ENCODE data around the gene CRYBA4.

Gene CRYBA4

GRCh38 chr22:26663374-26663923 lies 41.7 kb downstream of the CRYBA4 start:
- no peak for FAIRE-seq

DNA sequence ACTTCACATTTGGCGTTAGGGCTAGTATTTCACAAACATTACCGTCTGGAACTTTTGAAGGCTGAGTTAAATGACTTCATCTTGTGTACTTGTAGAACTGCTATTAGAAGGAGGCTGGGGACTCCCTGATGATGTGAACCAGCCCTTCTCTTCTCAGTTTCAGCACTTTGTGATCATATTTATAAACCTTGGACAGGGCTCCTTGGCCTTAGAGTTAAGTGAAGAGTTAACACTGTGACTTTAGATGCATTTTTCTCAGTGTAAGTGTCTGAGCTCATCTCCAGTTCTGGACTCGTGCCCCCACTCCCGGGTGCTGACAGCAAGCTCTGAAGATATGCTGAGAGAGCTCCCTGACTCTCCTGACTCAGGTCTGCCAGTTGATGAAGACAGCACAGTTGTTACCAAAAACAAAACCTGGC lies 44.1 kb downstream of the CRYBA4 start:
- FAIRE-seq = no peak

DNA sequence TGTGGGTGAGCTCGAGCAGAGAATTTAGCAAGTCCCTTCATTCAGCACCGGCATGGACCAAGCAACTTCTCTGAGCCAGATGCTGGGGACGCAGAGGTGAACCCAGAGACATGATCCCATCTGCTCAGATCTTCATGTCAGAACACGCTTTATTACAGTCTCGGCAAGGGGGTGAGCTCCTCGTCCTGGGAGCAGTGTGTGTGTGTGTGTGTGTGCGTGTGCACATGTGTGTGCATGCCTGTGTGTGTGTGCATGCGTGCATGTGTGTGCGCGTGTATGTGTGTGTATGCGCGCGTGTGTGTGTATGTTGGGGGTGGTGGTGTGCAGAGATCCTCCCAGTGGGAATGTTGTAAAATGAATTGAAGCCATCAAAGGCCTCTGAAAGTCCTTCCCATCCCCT lies 45.4 kb downstream of the CRYBA4 start:
- no peak for FAIRE-seq

- no peak for FAIRE-seq
These were observed 47.3 kb downstream of the CRYBA4 start for GRCh38 chr22:26669060-26669481.

DNA sequence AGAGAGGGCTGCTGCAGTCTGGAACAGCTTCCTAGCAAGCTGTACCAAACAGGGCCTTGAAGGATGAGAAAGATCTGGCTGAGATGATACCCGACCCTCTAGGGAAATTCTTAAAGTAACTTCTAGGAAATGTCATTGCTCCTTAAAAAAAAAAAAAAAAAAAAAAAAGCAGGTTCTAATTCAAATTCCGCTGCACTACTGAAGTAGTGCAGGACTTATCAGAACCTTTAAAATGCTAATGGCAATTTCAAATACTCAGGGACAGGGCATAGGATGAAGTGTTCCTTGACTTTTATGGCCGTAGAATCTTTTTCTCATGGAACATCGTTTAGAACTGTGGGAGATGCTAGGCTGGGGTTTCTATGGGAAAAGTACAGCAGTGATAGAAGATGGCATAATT lies 48.7 kb downstream of the CRYBA4 start:
- no peak for FAIRE-seq

DNA sequence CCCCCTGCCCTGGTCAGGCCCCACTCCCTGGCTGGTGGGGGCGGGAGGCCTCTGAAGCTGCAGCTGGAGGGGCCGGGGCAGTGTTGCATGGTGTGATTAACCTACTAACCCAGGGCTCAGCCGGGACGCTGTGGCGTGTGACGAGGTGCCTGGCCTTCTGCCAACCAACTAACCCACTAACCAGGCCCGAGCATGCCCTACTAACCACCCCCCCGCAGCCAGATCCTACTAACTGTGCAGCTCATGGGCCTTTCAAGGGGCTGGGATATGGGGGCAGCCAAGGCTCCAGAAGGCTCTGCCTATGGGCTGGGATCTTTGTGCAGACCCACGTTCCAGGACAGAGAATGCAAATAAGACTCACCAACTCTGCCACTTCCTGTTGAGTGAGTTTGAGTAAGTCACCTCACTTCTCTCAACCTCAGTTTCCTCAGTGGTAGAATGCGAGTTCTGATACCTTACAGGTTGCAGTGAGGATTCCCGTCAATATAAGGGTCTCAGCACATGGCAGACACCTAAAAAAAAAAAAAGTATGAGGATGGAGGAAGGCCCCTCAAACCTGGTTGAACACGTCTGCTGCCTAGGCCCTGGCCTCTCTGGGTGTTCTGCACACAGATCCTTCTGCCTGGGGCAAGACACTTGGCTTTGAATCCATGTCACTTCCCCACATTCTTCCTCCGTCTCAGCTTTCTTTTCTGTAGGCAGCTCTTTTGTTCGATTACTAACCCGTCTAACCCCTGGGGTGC lies 49.7 kb downstream of the CRYBA4 start:
- FAIRE-seq = no peak

DNA sequence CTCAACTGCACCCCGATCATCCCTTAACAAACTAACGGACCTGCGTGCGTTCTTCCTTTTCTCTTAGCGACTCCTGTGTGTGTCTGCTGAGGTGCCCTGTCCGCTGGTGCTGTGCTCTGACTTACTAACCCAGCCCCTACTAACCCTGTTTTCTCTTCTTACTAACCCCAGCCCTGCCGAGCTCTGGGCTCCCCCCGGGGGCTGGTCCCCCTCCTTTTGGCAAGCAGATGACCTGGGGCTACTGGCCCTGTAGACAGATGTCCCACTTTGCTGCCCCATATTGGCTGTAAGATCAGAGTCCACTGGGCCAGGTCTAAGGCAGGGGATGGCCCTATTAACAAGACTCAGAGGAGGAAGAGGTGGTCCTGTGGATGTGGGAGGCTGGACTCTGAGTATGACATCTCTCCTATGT lies 50.3 kb downstream of the CRYBA4 start:
- no peak for FAIRE-seq

DNA sequence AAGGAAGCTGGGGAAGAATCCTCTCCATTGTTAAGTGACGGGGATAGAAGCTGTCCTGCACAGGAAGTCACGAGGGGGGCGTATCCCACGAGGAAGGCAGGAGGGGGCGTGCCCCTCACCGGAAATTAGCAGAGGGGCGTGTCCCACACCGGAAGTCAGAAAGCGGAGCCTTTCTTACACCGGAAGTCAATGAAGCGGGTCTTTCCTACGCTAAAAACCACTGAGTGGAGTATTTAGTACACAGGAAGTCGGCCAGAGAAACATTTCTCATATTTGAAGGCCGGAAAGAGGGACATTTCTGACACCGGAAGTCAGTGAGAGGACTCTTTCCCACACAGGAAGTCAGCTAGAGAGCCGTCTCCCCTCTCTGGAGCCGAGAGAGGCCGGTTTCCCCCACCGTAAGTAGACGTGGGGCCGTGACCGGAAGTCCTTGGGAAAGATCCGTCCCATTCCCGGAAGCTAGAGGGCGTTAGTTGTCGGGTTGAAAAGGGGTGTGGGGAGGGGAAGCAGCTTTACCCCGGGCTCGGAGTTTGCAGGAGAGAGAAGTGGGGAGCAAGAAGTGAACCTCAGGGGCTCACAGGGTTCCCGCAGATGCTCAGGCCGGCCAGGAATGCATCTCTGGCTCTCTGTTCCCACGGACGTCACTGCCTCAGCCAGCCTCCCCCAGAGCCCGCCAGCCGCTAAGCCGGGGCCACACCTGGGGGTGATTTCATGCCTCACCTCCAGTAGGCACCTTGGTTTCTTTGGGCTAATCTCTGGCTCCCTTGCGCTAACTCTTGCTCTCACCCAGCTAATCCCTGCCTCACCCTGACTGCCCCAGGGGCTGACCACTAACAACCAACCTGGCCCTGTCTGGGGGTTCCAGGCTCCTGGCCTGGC lies 51.1 kb downstream of the CRYBA4 start:
- peak; percentile 69 for FAIRE-seq

GRCh38 chr22:26673486-26673885 lies 51.7 kb downstream of the CRYBA4 start:
- no peak for FAIRE-seq

GRCh38 chr22:26674211-26675190 lies 52.7 kb downstream of the CRYBA4 start:
- FAIRE-seq = no peak

DNA sequence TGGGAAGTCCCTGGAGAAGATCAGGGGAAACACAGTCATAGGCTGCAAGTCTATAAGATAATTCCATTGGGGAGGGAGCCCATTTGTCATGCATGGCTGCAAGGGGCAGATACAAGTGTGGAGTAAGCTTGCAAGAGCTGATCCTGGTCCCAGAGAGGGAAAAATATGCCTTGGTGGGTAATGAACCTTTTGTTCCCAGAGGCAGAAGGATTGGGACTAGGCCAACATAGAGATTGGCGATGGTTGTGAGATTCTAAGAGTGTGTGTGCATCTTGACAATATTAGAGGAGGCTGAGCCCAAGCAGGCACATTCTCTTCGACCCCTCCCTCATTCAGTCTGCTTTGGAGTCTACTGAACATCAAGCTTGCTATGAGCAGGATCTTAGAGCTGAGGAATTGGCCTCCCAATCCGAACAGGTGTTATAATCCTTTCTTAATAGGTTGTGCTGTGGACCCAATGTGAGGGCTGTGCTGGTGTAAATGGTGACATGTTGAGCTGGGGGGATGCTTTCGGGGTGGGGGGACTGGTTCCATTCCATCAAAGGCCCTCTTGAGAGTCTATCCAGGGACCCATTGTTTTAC lies 54.0 kb downstream of the CRYBA4 start:
- no peak for FAIRE-seq

GRCh38 chr22:26677217-26677616 lies 55.5 kb downstream of the CRYBA4 start:
- FAIRE-seq = no peak

DNA sequence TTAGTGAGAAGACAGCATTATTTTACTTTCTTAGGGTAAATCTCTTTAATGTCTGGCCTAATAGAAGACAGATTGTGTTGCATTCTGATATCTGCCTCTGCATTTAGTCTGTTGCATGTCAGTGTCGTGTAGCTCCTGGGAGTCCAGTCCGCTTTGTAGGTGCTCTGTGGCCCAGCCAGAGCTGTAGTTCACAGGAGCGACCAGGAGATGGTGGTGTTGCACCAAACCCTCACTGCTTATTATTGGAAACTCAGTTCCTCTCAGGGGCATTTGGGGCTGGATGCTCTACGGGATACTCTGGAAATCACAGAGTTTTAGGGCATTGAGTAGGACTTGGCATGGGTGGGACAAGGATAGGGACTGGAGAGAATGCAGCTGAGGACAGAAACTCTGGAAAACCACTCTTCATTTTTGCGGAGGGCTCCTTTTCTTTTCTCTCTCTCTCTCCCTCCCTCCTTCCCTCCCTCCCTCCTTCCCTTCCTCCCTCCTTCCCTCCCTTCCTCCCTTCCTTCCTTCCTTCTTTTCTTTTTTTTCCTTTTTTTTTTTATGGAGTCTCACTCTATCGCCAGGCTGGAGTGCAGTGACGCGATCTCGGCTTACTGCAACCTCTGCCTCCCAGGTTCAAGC lies 57.4 kb downstream of the CRYBA4 start:
- no peak for FAIRE-seq
